ENCODE data around the gene RBFOX2. TPM values are rescaled to one million over a fixed set of nuclear protein-coding genes. Genes with fewer than 3 reads are reported as not detected.

The RBFOX2 gene
- total RNA-seq, 1 donor from 2014 or later = 58.1 TPM

DNA sequence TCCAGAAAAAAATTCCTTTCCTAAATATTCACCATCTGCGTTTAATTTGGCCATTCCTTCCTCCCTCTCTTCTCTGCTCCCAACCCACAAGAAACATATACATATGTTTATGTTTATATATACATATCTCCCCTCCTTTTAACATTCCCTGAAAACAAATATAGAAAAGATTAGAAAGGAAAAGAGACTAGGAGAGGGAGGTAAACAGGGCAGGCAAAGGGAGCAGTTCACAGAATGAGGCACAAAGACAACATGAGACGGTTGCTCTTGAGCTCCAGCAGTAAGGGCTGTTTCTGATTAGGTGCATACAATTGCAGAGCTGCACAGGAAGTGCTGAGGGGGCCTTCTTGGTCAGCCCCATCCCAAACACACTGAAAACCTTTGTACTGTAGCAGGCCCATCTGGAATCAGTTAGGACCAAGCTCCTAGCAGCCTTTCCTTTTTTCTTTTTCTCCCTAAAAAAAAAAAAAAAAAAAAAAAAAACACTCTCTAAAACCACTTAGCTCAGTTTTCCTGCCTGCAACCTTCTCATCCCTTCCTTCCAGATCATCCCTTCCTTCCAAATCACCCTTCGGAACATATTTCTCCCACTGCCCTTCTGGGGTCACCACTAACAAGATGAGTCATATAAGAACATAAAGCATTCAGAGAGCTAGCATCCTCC, 57.0 kb downstream of the RBFOX2 start:
- no peaks in the 10 kb centered on the region for H3K36me3 ChIP-seq
- no peaks in the 10 kb centered on the region for H3K27me3 ChIP-seq
- intact Hi-C loops (cut with DNase I) = no loop called here
- H3K27ac ChIP-seq = peak overlapping the region; percentile 82 to 92
- no peak overlapping the region for H3K4me3 ChIP-seq
- DNase-seq (ENCODE audit: low spot score in 2 of 2) = no peak
- no peaks in the 10 kb centered on the region for H3K9me3 ChIP-seq
- H3K4me1 ChIP-seq = peaks cover 8 to 51% of the 10 kb centered on the region in 2 donors
- TF ChIP-seq, protein P1, sequence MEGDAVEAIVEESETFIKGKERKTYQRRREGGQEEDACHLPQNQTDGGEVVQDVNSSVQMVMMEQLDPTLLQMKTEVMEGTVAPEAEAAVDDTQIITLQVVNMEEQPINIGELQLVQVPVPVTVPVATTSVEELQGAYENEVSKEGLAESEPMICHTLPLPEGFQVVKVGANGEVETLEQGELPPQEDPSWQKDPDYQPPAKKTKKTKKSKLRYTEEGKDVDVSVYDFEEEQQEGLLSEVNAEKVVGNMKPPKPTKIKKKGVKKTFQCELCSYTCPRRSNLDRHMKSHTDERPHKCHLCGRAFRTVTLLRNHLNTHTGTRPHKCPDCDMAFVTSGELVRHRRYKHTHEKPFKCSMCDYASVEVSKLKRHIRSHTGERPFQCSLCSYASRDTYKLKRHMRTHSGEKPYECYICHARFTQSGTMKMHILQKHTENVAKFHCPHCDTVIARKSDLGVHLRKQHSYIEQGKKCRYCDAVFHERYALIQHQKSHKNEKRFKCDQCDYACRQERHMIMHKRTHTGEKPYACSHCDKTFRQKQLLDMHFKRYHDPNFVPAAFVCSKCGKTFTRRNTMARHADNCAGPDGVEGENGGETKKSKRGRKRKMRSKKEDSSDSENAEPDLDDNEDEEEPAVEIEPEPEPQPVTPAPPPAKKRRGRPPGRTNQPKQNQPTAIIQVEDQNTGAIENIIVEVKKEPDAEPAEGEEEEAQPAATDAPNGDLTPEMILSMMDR (IDR thresholded peaks at IDR 0.05) = no peak

DNA sequence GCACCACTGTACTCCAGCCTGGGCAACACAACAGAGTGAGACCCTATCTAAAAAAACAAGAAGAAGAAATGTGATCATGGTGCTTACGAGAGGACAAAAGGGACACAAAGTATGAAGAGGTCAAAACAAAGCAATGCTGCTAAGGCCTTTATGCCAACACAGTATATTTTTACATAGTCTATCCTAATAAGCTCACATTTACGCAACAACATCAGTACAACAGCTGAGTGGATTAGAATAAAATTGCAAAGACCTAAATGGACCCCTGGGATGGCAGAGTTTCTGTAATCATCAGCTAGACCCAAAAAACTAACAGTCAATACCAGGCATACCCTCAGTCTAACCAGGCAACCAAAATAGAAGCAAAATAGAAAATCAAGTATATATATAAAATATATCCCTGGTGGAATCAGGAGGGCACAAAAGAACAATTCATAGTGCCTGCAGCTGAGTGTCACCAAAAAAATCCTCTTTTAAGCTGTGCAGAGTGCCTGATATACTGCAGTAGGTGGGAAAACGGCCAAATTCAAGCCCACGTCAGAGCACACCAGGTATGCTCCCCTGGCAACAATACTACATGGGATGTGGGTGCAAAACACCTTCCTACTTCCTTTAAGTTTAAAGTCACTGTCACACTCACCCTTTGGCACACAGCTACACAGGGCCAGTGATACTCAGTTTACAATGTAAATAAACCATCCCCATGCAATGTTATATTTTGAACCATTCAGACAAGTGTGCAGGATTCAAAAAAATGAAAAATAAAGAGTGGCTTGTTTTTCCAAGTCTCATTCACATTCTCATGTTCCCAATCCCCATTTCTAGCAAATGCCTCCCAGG, 57.8 kb downstream of the RBFOX2 start:
- TF ChIP-seq, protein P1 (IDR thresholded peaks at IDR 0.05) = no peak
- no peak for DNase-seq (ENCODE audit: low spot score in 2 of 2)
- H3K27me3 ChIP-seq = no peaks in the 10 kb centered on the region
- no peaks in the 10 kb centered on the region for H3K9me3 ChIP-seq
- intact Hi-C loops (cut with DNase I) = no loop called here
- H3K4me3 ChIP-seq = no peak overlapping the region
- peaks cover 8 to 51% of the 10 kb centered on the region in 2 donors for H3K4me1 ChIP-seq
- H3K36me3 ChIP-seq = no peaks in the 10 kb centered on the region
- peak overlapping the region; percentile 82 to 92 for H3K27ac ChIP-seq

DNA sequence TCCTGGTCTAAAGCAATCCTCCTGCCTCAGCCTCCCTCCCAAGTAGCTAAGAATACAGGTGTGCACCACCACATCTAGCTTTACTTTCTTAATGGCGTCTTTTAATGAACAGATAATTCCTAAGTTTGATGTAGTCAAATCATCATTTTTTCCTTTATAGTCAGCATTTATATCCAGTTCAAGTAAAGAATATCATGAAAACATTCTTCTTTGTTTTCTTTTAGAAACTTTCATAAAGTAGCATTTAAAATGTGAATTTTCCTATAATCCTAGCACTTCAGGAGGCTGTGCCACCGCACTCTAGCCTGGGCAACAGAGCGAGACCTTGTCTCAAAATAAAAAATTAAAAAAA, 61.6 kb downstream of the RBFOX2 start:
- Histone ChIP-seq H3K27me3 (no peaks in the 10 kb centered on the region), H3K4me1 (peaks cover 5 to 36% of the 10 kb centered on the region in 2 donors), H3K4me3 (no peak overlapping the region), H3K9me3 (no peaks in the 10 kb centered on the region), H3K27ac (peak overlapping the region in 1 of 2 donors; percentile 82), H3K36me3 (no peaks in the 10 kb centered on the region)
- intact Hi-C loops (cut with DNase I) = no loop called here
- TF ChIP-seq, protein P1 (IDR thresholded peaks at IDR 0.05) = no peak
- DNase-seq (ENCODE audit: low spot score in 2 of 2) = no peak

DNA sequence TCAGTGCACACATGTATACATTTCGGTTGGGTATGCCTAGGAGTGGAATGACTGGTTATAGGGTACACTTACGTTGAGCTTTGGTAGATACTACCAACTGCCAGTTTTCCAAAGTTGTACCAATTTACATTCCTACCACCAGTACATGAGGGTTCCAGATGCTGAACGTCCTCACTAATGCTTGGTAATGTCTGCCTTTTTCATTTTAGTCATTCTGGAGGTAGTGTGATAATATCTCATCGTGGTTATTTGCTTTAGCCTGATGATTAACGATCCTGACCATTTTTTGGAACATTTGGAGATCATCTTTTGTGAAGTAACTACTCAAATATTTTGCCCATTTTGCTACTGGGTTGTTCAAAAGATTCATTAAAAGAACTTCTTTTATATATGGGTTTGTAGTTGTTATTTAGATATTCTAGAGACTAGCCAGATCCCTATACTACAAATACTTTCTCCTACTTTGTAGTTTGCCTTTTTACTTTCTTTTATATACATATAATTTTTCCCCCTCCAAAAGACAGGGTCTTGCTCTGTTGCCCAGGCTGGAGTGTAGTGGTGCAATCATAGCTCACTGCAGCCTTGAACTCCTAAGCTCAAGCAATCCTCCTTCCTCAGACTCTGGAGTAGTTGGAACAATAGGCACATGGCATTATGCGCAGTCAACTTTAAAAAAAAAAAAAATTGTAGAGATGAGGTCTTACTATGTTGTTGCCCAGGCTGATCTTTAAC, 62.1 kb downstream of the RBFOX2 start:
- no peaks in the 10 kb centered on the region for H3K9me3 ChIP-seq
- no peak for DNase-seq (ENCODE audit: low spot score in 2 of 2)
- no peaks in the 10 kb centered on the region for H3K27me3 ChIP-seq
- H3K4me1 ChIP-seq = peaks cover 3 to 34% of the 10 kb centered on the region in 2 donors
- intact Hi-C loops (cut with DNase I) = no loop called here
- no peaks in the 10 kb centered on the region for H3K36me3 ChIP-seq
- H3K27ac ChIP-seq = no peak overlapping the region
- TF ChIP-seq, protein P1 (IDR thresholded peaks at IDR 0.05) = no peak
- no peak overlapping the region for H3K4me3 ChIP-seq

DNA sequence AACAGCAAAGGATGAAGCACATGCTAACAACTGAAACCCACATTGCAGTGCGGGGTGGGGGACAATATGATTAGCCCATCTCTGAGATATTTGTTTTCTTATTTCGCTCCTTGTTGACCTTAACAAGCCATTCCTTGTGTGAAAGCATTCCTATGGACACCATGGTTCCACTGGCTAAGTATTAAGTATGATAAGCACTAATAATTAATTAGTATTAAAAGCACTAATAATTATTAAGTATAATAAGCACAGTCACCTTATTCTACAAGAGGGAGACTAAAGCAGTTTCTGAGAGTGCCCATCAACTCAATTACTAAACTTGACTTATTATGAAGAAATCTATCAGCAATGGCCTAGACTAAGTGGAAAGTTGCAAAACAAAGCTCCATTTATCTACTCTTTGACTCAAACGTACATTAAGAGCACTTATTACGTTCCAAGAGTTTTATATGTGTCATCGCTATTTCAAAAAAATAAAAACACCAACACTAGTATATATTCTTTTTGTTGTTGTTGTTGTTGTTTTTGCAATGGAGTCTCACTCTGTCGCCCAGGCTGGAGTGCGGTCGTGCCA, 65.3 kb downstream of the RBFOX2 start:
- H3K36me3 ChIP-seq = no peaks in the 10 kb centered on the region
- no peaks in the 10 kb centered on the region for H3K9me3 ChIP-seq
- TF ChIP-seq, protein P1 (IDR thresholded peaks at IDR 0.05) = no peak
- no peak for DNase-seq (ENCODE audit: low spot score in 2 of 2)
- no peak overlapping the region for H3K4me3 ChIP-seq
- intact Hi-C loops (cut with DNase I) = no loop called here
- H3K4me1 ChIP-seq = peaks cover 0 to 40% of the 10 kb centered on the region in 2 donors
- no peaks in the 10 kb centered on the region for H3K27me3 ChIP-seq
- peak overlapping the region in 1 of 2 donors; percentile 79 for H3K27ac ChIP-seq

Data from ascending aorta (tissue), 2 donors.